Upper lobe of left lung (tissue), 6 donors: ENCODE measurements around the gene DNER. TPM values are rescaled to one million over a fixed set of nuclear protein-coding genes. Genes with fewer than 3 reads are reported as not detected.
"Not testable (repeated sequence)": the region's sequence is repeated elsewhere in the genome, so short reads cannot be mapped to it uniquely, and the experiment has no call there.

Experiments used
- ATAC-seq, 2 donors: fragments of 200-7000 bp; cut with Tn5 transposase; one replicate each; pipeline ENCODE4 v1.9.1; 2022; ENCODE audit warnings: mild to moderate bottlenecking in 2 of 2, moderate library complexity in 2 of 2; ENCODE audit not compliant: low FRiP score in 2 of 2
- DNase-seq, 2 donors: peaks; one replicate each; pipeline ENCODE4 v3.0.0-alpha.2; 2019 to 2020
- H3K27ac ChIP-seq, 4 donors: fragments of 200-600 bp; sonication (generic); one replicate each; pipeline ENCODE4 v1.5.1; 2016 to 2019
- H3K27me3 ChIP-seq, 4 donors: fragments of 200-600 bp; sonication (generic); one replicate each; pipeline ENCODE4 v1.5.1; 2017 to 2019
- H3K36me3 ChIP-seq, 4 donors: fragments of 200-600 bp; sonication (generic); one replicate each; pipeline ENCODE4 v1.5.1; 2016 to 2019
- H3K4me1 ChIP-seq, 4 donors: fragments of 200-600 bp; sonication (generic); one replicate each; pipeline ENCODE4 v1.5.1; 2018 to 2019
- H3K4me3 ChIP-seq, 4 donors: fragments of 200-600 bp; sonication (generic); one replicate each; pipeline ENCODE4 v1.5.1; 2017 to 2019; ENCODE audit warnings: mild to moderate bottlenecking in 2 of 4, moderate library complexity in 1 of 4
- H3K9me3 ChIP-seq, 4 donors: fragments of 200-600 bp; sonication (generic); one replicate each; pipeline ENCODE4 v1.5.1; 2018 to 2019
- CTCF ChIP-seq, 6 experiments: fragments of 450-650 bp in 4 of 6; fragments of 200-600 bp in 2 of 6; sonication (generic) in 2 of 6; IDR thresholded peaks; one replicate each; pipeline ENCODE4 v1.5.1; 2016 to 2019; ENCODE audit warnings: antibody characterized with exemption in 6 of 6
- EP300 ChIP-seq, 4 donors: sonication (generic); formaldehyde crosslinking; IDR thresholded peaks; one replicate each; pipeline ENCODE4 v1.5.1; 2017; ENCODE audit warnings: antibody characterized with exemption in 4 of 4, control low read depth in 2 of 4
- POLR2A ChIP-seq, 4 donors: fragments of 450-650 bp; IDR thresholded peaks; one replicate each; pipeline ENCODE4 v1.5.1; 2016 to 2017; ENCODE audit warnings: antibody characterized with exemption in 4 of 4, mild to moderate bottlenecking in 2 of 4
- POLR2AphosphoS5 ChIP-seq, 2 donors: sonication (generic); formaldehyde crosslinking; IDR thresholded peaks; one replicate each; pipeline ENCODE4 v1.5.1; 2017; ENCODE audit warnings: antibody characterized with exemption in 2 of 2
- WGBS, 2 donors: methylation state at CpG; one replicate each; pipeline ENCODE4 v1.1.5; 2017 to 2018; 5-methylcytosine and 5-hydroxymethylcytosine counted together
- total RNA-seq, 6 donors: library from RNA; depleted of rRNA in 4 of 6; stranded (reverse); fragments of >200 nt in 4 of 6; gene quantifications; one replicate each; pipeline versions ENCODE4 v1.1.0 to v1.2.1, GENCODE V29; 2016 to 2021
- donor health status: DM: no; HTN: no; CAD: no; lungs with moderate emphysema.
- donor health status: DM: no; HTN: yes; CAD: no; lungs with severe emphysema.

DNER gene
- total RNA-seq, 6 donors from 2014 or later: 0.31 to 2.1 (median 0.98) TPM

GRCh38 chr2:229519655-229520430, 194.5 kb downstream of the DNER start:
- Histone ChIP-seq H3K4me1 (no peaks in the 10 kb centered on the region), H3K27me3 (no peaks in the 10 kb centered on the region), H3K9me3 (no peaks in the 10 kb centered on the region), H3K27ac (no peak overlapping the region), H3K4me3 (no peak overlapping the region), H3K36me3 (no peaks in the 10 kb centered on the region)
- WGBS, 2 donors: 66 to 83% methylated on average over 11 of the region's 11 CpGs
- TF ChIP-seq POLR2AphosphoS5 (IDR thresholded peaks at IDR 0.05): no peak
- TF ChIP-seq POLR2A (IDR thresholded peaks at IDR 0.05): no peak
- no peak for TF ChIP-seq EP300 (IDR thresholded peaks at IDR 0.05)
- TF ChIP-seq CTCF (IDR thresholded peaks at IDR 0.05): no peak
- peak in 1 of 2 donors; percentile 4 for ATAC-seq
- no peak for DNase-seq

GRCh38 chr2:229514273-229514895, 200.0 kb downstream of the DNER start:
- 68 to 74% methylated on average over 2 of the region's 2 CpGs for WGBS, 2 donors
- ATAC-seq: no peak

GRCh38 chr2:229511524-229511923, 202.8 kb downstream of the DNER start:
- H3K4me3 ChIP-seq: no peak overlapping the region
- no peak for DNase-seq
- no peak for TF ChIP-seq EP300 (IDR thresholded peaks at IDR 0.05)
- TF ChIP-seq CTCF (IDR thresholded peaks at IDR 0.05): no peak
- no peak for TF ChIP-seq POLR2A (IDR thresholded peaks at IDR 0.05)
- no peaks in the 10 kb centered on the region for H3K27me3 ChIP-seq
- no peak for ATAC-seq
- WGBS, 2 donors: 78 to 85% methylated on average over 1 of the region's 1 CpG
- H3K27ac ChIP-seq: no peak overlapping the region
- no peaks in the 10 kb centered on the region for H3K9me3 ChIP-seq
- no peaks in the 10 kb centered on the region for H3K4me1 ChIP-seq
- no peaks in the 10 kb centered on the region for H3K36me3 ChIP-seq

More at GRCh38 chr2:229514273-229514895, 200.0 kb downstream of the DNER start:
- H3K4me3 ChIP-seq: no peak overlapping the region
- TF ChIP-seq POLR2A (IDR thresholded peaks at IDR 0.05) (no peak), EP300 (IDR thresholded peaks at IDR 0.05) (no peak), CTCF (IDR thresholded peaks at IDR 0.05) (no peak), POLR2AphosphoS5 (IDR thresholded peaks at IDR 0.05) (no peak)
- no peaks in the 10 kb centered on the region for H3K36me3 ChIP-seq
- DNase-seq: no peak
- H3K27me3 ChIP-seq: no peaks in the 10 kb centered on the region
- no peaks in the 10 kb centered on the region for H3K9me3 ChIP-seq
- no peaks in the 10 kb centered on the region for H3K4me1 ChIP-seq
- H3K27ac ChIP-seq: no peak overlapping the region

GRCh38 chr2:229506699-229507098, 207.7 kb downstream of the DNER start:
- H3K4me3 ChIP-seq, DNase-seq, H3K27me3 ChIP-seq, H3K27ac ChIP-seq, ATAC-seq, H3K36me3 ChIP-seq, H3K4me1 ChIP-seq, H3K9me3 ChIP-seq: not testable (repeated sequence)
- WGBS, 2 donors: 78 to 82% methylated on average over 4 of the region's 4 CpGs

GRCh38 chr2:229501051-229501794, 213.1 kb downstream of the DNER start:
- Histone ChIP-seq H3K9me3 (peaks cover 0 to 5% (median 0%) of the 10 kb centered on the region in 4 donors), H3K36me3 (no peaks in the 10 kb centered on the region), H3K4me3 (no peak overlapping the region), H3K4me1 (no peaks in the 10 kb centered on the region), H3K27ac (no peak overlapping the region), H3K27me3 (no peaks in the 10 kb centered on the region)
- no peak for TF ChIP-seq POLR2A (IDR thresholded peaks at IDR 0.05)
- TF ChIP-seq CTCF (IDR thresholded peaks at IDR 0.05): no peak
- TF ChIP-seq POLR2AphosphoS5 (IDR thresholded peaks at IDR 0.05): no peak
- TF ChIP-seq EP300 (IDR thresholded peaks at IDR 0.05): no peak
- no peak for DNase-seq
- no peak for ATAC-seq
- 92 to 95% methylated on average over 2 of the region's 2 CpGs for WGBS, 2 donors
